Activated CD8-positive, alpha-beta T cell treated with anti-CD3 and anti-CD28 coated beads for 36 hours (primary cell): ENCODE data around the gene ZNF222. TPM values are rescaled to one million over a fixed set of nuclear protein-coding genes. Genes with fewer than 3 reads are reported as not detected.

Experiments used
- ATAC-seq: fragments of 200-7000 bp; cut with Tn5 transposase; one replicate; pipeline ENCODE4 v1.10.0; 2021; ENCODE audit warnings: mild to moderate bottlenecking, moderate library complexity
- CTCF ChIA-PET: fragments of 350-600 bp; sonication (Branson Sonifier 250); formaldehyde crosslinking; loops from one replicate; lab custom pipeline; 2021; ENCODE audit warnings: antibody characterized with exemption; lab: Charles Lee
- POLR2A ChIA-PET: fragments of 350-600 bp; sonication (Branson Sonifier 250); formaldehyde crosslinking; loops from one replicate; lab custom pipeline; 2021; ENCODE audit warnings: antibody characterized with exemption; lab: Charles Lee
- DNase-seq: peaks from one replicate; pipeline ENCODE4 v3.0.0-alpha.2; 2020
- H3K27ac Mint-ChIP-seq: one replicate; pipeline ENCODE4 v1.8.0; 2021; ENCODE audit warnings: mild to moderate bottlenecking, mixed read lengths
- H3K27me3 Mint-ChIP-seq: one replicate; pipeline ENCODE4 v1.8.0; 2021; ENCODE audit warnings: mixed read lengths
- H3K36me3 Mint-ChIP-seq: one replicate; pipeline ENCODE4 v1.8.0; 2021; ENCODE audit warnings: low read depth, mixed read lengths
- H3K4me1 Mint-ChIP-seq: one replicate; pipeline ENCODE4 v1.8.0; 2021; ENCODE audit warnings: low read depth, mixed read lengths
- H3K4me3 Mint-ChIP-seq: one replicate; pipeline ENCODE4 v1.8.0; 2021; ENCODE audit warnings: mild to moderate bottlenecking, moderate library complexity, mixed read lengths
- H3K9me3 Mint-ChIP-seq: one replicate; pipeline ENCODE4 v1.8.0; 2021; ENCODE audit warnings: mixed read lengths
- intact Hi-C: fragments of 100-400 bp; cut with micrococcal nuclease; formaldehyde crosslinking; loops from one replicate; pipeline ENCODE4 v1.10.0; 2022
- total RNA-seq, 2 experiments: library from RNA; stranded (reverse); gene quantifications; one replicate each; pipeline ENCODE4 v1.2.3, GENCODE V29; 2021
- TF ChIP-seq, protein P1 (sequence below): fragments of 200-600 bp; IDR thresholded peaks from one replicate; pipeline ENCODE4 v1.8.0; 2022; ENCODE audit warnings: antibody characterized with exemption, mild to moderate bottlenecking

Gene ZNF222
- total RNA-seq, 2 experiments from 2014 or later: 1.5 to 2.3 TPM

DNA sequence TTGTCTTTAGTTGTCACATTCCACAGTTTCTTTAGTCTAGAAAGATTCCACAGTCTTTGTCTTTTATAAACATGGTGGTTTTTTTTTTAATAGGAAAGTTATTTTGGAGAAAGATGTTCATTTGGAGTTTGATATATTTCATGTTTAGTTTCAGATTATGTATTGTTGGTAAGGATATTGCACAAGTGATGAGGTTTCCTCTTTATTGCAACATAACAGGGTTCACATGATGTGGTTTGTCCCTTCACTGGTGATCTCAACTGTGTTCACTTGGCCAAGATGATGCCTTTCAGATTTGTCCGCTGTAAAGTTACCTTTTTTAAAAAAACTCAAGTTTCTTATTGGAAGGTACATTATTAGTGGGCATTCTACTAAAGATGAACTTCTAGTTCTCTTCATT is 19.2 kb upstream of the ZNF222 start:
- ATAC-seq (no peak), DNase-seq (no peak)
- Mint-ChIP-seq H3K27me3 (no peaks in the 10 kb centered on the region), H3K36me3 (peaks cover 58% of the 10 kb centered on the region), H3K27ac (no peak overlapping the region), H3K4me3 (no peak overlapping the region), H3K9me3 (peaks cover 50% of the 10 kb centered on the region), H3K4me1 (peaks cover 14% of the 10 kb centered on the region)
- intact Hi-C loops: loop anchor here (10.0 kb wide), 1 partner anchor 71 kb away; the partner anchor contains the start of gene ZNF45
- CTCF ChIA-PET: no interaction called here
- POLR2A ChIA-PET: interaction anchor here (0.8 kb wide), 1 partner anchor 23 kb away, joined by 3 read pairs; no protein-coding TSS in a partner anchor
- TF ChIP-seq, protein P1, sequence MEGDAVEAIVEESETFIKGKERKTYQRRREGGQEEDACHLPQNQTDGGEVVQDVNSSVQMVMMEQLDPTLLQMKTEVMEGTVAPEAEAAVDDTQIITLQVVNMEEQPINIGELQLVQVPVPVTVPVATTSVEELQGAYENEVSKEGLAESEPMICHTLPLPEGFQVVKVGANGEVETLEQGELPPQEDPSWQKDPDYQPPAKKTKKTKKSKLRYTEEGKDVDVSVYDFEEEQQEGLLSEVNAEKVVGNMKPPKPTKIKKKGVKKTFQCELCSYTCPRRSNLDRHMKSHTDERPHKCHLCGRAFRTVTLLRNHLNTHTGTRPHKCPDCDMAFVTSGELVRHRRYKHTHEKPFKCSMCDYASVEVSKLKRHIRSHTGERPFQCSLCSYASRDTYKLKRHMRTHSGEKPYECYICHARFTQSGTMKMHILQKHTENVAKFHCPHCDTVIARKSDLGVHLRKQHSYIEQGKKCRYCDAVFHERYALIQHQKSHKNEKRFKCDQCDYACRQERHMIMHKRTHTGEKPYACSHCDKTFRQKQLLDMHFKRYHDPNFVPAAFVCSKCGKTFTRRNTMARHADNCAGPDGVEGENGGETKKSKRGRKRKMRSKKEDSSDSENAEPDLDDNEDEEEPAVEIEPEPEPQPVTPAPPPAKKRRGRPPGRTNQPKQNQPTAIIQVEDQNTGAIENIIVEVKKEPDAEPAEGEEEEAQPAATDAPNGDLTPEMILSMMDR: no peak

DNA sequence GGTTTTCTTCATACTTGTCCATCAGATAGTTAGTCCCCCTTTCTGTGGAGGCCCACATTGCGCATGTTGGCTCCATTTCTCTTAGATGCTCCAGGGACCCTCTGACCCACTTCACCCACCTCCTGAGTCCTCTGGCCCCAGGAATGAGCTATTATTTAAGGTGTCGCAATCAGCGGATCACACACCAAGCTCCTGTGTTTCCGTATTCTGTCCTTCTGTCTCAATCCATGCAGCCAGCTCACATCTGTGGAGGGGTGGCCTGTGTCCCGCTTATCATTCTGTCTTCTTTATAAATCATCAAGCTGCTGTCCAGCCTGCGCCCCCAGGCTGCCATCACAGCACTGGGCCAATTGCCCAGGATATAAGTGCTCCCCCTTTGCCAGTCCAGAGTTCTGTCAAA is 17.7 kb upstream of the ZNF222 start:
- POLR2A ChIA-PET: no interaction called here

GRCh38 chr19:44010468-44010867 is 14.7 kb upstream of the ZNF222 start:
- ChIA-PET CTCF (no interaction called here), POLR2A (interaction anchor here (0.6 to 1.1 kb wide), 3 partner anchors 8 to 166 kb away, joined by 3 to 4 read pairs (median 3); no protein-coding TSS in a partner anchor)
- H3K4me3 Mint-ChIP-seq: no peak overlapping the region
- DNase-seq: no peak
- H3K4me1 Mint-ChIP-seq: no peaks in the 10 kb centered on the region
- H3K27ac Mint-ChIP-seq: no peak overlapping the region
- H3K9me3 Mint-ChIP-seq: peaks cover 71% of the 10 kb centered on the region
- H3K36me3 Mint-ChIP-seq: peaks cover 73% of the 10 kb centered on the region
- H3K27me3 Mint-ChIP-seq: no peaks in the 10 kb centered on the region
- ATAC-seq: no peak
- intact Hi-C loops: no loop called here
- TF ChIP-seq, protein P1: no peak

More for the DNA sequence above, 17.7 kb upstream of the ZNF222 start:
- intact Hi-C loops: loop anchor here (10.0 kb wide), 1 partner anchor 73 kb away; the partner anchor contains the start of gene ZNF45
- ATAC-seq (no peak), DNase-seq (no peak)
- peaks cover 71% of the 10 kb centered on the region for H3K36me3 Mint-ChIP-seq
- H3K27ac Mint-ChIP-seq: no peak overlapping the region
- H3K27me3 Mint-ChIP-seq: no peaks in the 10 kb centered on the region
- H3K4me1 Mint-ChIP-seq: peaks cover 7% of the 10 kb centered on the region
- no peak overlapping the region for H3K4me3 Mint-ChIP-seq
- H3K9me3 Mint-ChIP-seq: peaks cover 56% of the 10 kb centered on the region
- CTCF ChIA-PET: interaction anchor here (1.6 kb wide), 1 partner anchor 40 kb away, joined by 4 read pairs; no protein-coding TSS in a partner anchor
- TF ChIP-seq, protein P1: no peak

DNA sequence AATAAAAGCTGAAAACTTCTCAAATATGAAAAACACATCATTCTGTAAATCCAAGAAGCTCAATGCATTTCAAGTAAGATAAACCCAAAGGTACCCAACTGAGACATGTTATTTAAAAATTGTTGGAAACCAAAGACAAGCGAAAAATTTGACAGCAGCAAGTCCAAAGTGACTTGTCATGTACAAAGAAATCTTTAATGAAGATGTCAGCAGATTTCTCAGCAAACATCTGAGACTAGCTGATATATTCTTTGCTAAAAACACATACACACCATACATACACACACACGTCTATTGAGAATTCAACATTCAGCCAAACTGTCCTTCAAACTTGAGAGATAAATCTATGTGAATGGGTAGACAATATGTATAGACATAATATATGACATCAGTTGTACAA is 5.7 kb upstream of the ZNF222 start:
- Mint-ChIP-seq H3K36me3 (no peaks in the 10 kb centered on the region), H3K9me3 (peaks cover 24% of the 10 kb centered on the region), H3K27me3 (peaks cover 2% of the 10 kb centered on the region), H3K4me1 (peaks cover under 1% of the 10 kb centered on the region), H3K27ac (no peak overlapping the region), H3K4me3 (no peak overlapping the region)
- no peak for DNase-seq
- TF ChIP-seq, protein P1: no peak
- ChIA-PET CTCF (no interaction called here), POLR2A (no interaction called here)
- no peak for ATAC-seq
- intact Hi-C loops: no loop called here

DNA sequence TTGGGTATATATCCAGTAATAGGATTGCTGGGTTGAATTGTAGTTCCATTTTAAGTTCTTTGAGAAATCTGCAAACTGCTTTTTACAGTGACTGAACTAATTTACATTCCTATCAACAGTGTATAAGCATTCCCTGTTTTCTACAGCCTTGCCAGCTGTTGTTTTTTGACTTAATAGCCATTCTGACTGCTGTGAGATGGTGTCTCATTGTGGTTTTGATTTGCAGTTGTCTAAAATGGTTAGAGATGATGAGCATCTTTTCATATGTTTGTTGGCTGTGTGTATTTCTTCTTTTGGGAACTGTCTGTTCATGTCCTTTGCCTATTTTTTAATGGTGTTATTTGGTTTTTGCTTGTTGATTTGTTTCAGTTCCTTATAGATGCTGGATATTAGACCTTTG is 4.0 kb upstream of the ZNF222 start:
- POLR2A ChIA-PET: no interaction called here
- TF ChIP-seq, protein P1: no peak
- CTCF ChIA-PET: no interaction called here
- H3K27ac Mint-ChIP-seq: no peak overlapping the region
- no peak overlapping the region for H3K4me3 Mint-ChIP-seq
- no peak for DNase-seq
- intact Hi-C loops: no loop called here
- ATAC-seq: no peak
- H3K4me1 Mint-ChIP-seq: peaks cover 15% of the 10 kb centered on the region
- peaks cover 22% of the 10 kb centered on the region for H3K9me3 Mint-ChIP-seq
- peaks cover 10% of the 10 kb centered on the region for H3K36me3 Mint-ChIP-seq
- peaks cover 2% of the 10 kb centered on the region for H3K27me3 Mint-ChIP-seq
